Hematopoietic multipotent progenitor cell treated with erythropoietin and hydrocortisone succinate and interleukin-3 and kit ligand, for 15 days (in vitro differentiated cells): ENCODE measurements around the gene SYMPK.

ENCODE experiments used
- DNase-seq: peaks from one replicate; pipeline ENCODE4 v3.0.0-alpha.2; 2015; ENCODE audit warnings: low spot score

The SYMPK gene

GRCh38 chr19:45825263-45825605, 37.7 kb downstream of the SYMPK start:
- no peak for DNase-seq

- no peak for DNase-seq
Measured at GRCh38 chr19:45824531-45825262, 38.2 kb downstream of the SYMPK start.

GRCh38 chr19:45824041-45824471, 38.9 kb downstream of the SYMPK start:
- DNase-seq: no peak

- DNase-seq: no peak
Measured at GRCh38 chr19:45823182-45823581, 39.8 kb downstream of the SYMPK start.

GRCh38 chr19:45822716-45823115, 40.2 kb downstream of the SYMPK start:
- no peak for DNase-seq

GRCh38 chr19:45821570-45821969, 41.4 kb downstream of the SYMPK start:
- no peak for DNase-seq

GRCh38 chr19:45821103-45821521, 41.8 kb downstream of the SYMPK start:
- no peak for DNase-seq

- DNase-seq: no peak
Measured at GRCh38 chr19:45820413-45821102, 42.4 kb downstream of the SYMPK start.

GRCh38 chr19:45819769-45820168, 43.2 kb downstream of the SYMPK start:
- DNase-seq: no peak

- DNase-seq: no peak
Measured at GRCh38 chr19:45817725-45818301, 45.1 kb downstream of the SYMPK start.

GRCh38 chr19:45817010-45817724, 45.8 kb downstream of the SYMPK start:
- DNase-seq: peak; percentile 95

- DNase-seq: no peak
Measured at GRCh38 chr19:45816236-45817009, 46.5 kb downstream of the SYMPK start.

- DNase-seq: no peak
Measured at GRCh38 chr19:45815481-45816216, 47.3 kb downstream of the SYMPK start.

- DNase-seq: no peak
Measured at GRCh38 chr19:45814851-45815480, 48.0 kb downstream of the SYMPK start, which contains the start of gene RSPH6A. TSS of gene RSPH6A (minus strand) at chr19:45815308. CDS start at chr19:45815176, 132 bp downstream.

- DNase-seq: no peak
Measured at GRCh38 chr19:45814166-45814780, 48.7 kb downstream of the SYMPK start.

- no peak for DNase-seq
Measured at GRCh38 chr19:45812297-45812696, 50.6 kb downstream of the SYMPK start.

- DNase-seq: peak; percentile 19
Measured at GRCh38 chr19:45809643-45810159, 53.2 kb downstream of the SYMPK start.

- no peak for DNase-seq
Measured at GRCh38 chr19:45805719-45806118, 57.2 kb downstream of the SYMPK start.

GRCh38 chr19:45804959-45805230, 58.1 kb downstream of the SYMPK start:
- no peak for DNase-seq
